Measurements from ENCODE around the gene PTTG1.

DNA sequence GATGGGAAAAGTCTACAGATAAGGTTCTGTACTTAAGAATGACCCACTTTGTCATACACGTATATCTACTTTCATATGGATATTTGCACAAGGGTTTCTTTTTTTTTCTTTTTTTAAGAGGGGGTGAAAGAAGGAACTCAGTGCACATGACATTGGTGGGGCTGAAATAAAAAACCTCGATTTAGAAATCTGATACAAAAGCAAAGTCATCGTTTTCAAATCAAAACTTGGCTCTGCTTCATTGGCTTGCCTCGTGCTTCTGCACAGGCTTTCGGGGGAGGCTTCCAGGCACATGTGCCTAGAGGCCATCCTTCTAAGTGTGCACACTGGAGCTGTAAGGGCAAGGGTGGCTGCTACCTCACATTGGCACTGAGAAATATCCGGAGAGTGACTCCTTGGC, 31.1 kb downstream of the PTTG1 start:
- TF ChIP-seq POLR2A (IDR thresholded peaks at IDR 0.05), result no peak
- TF ChIP-seq CTCF (IDR thresholded peaks at IDR 0.05), result no peak

Measured in Peyer's patch (tissue), 4 donors.